Activated CD8-positive, alpha-beta T cell treated with anti-CD3 and anti-CD28 coated beads for 36 hours (primary cell): ENCODE data around the gene ZEB1. TPM values are rescaled to one million over a fixed set of nuclear protein-coding genes. Genes with fewer than 3 reads are reported as not detected.
"Not testable (repeated sequence)": the region's sequence is repeated elsewhere in the genome, so short reads cannot be mapped to it uniquely, and the experiment has no call there.

Experiments
- ATAC-seq: fragments of 200-7000 bp; cut with Tn5 transposase; one replicate; pipeline ENCODE4 v1.10.0; 2021; ENCODE audit warnings: mild to moderate bottlenecking, moderate library complexity
- CTCF ChIA-PET: fragments of 350-600 bp; sonication (Branson Sonifier 250); formaldehyde crosslinking; loops from one replicate; lab custom pipeline; 2021; ENCODE audit warnings: antibody characterized with exemption; lab: Charles Lee
- POLR2A ChIA-PET: fragments of 350-600 bp; sonication (Branson Sonifier 250); formaldehyde crosslinking; loops from one replicate; lab custom pipeline; 2021; ENCODE audit warnings: antibody characterized with exemption; lab: Charles Lee
- DNase-seq: peaks from one replicate; pipeline ENCODE4 v3.0.0-alpha.2; 2020
- H3K27ac Mint-ChIP-seq: one replicate; pipeline ENCODE4 v1.8.0; 2021; ENCODE audit warnings: mild to moderate bottlenecking, mixed read lengths
- H3K27me3 Mint-ChIP-seq: one replicate; pipeline ENCODE4 v1.8.0; 2021; ENCODE audit warnings: mixed read lengths
- H3K36me3 Mint-ChIP-seq: one replicate; pipeline ENCODE4 v1.8.0; 2021; ENCODE audit warnings: low read depth, mixed read lengths
- H3K4me1 Mint-ChIP-seq: one replicate; pipeline ENCODE4 v1.8.0; 2021; ENCODE audit warnings: low read depth, mixed read lengths
- H3K4me3 Mint-ChIP-seq: one replicate; pipeline ENCODE4 v1.8.0; 2021; ENCODE audit warnings: mild to moderate bottlenecking, moderate library complexity, mixed read lengths
- H3K9me3 Mint-ChIP-seq: one replicate; pipeline ENCODE4 v1.8.0; 2021; ENCODE audit warnings: mixed read lengths
- intact Hi-C: fragments of 100-400 bp; cut with micrococcal nuclease; formaldehyde crosslinking; loops from one replicate; pipeline ENCODE4 v1.10.0; 2022
- total RNA-seq, 2 experiments: library from RNA; stranded (reverse); gene quantifications; one replicate each; pipeline ENCODE4 v1.2.3, GENCODE V29; 2021
- TF ChIP-seq, protein P1 (sequence below): fragments of 200-600 bp; IDR thresholded peaks from one replicate; pipeline ENCODE4 v1.8.0; 2022; ENCODE audit warnings: antibody characterized with exemption, mild to moderate bottlenecking

ZEB1 gene
- total RNA-seq, 2 experiments from 2014 or later: 28.4 to 29.7 TPM

DNA sequence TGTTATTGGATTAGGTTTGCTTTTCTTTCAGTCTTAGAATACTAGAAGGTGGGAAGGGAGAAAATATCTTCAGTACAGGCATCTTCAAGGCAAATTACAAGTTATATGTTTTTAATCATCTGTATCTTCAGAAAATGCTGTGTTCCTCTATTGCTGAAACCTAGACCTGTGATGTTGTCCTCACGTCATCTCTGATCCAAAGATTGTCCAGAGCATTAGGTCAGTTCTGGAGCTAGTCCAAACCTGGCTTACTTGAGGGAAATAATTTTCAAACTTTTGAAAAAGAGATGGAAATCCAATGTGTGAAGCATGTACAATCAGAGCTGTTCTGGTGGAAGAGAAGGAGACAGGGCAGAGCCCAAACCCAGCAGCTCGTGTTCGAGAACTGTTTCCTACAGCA is 217.3 kb downstream of the ZEB1 start:
- CTCF ChIA-PET: no interaction called here
- Mint-ChIP-seq H3K4me3 (no peak overlapping the region), H3K27ac (no peak overlapping the region), H3K27me3 (peaks cover 2% of the 10 kb centered on the region), H3K36me3 (no peaks in the 10 kb centered on the region), H3K9me3 (no peaks in the 10 kb centered on the region), H3K4me1 (no peaks in the 10 kb centered on the region)
- POLR2A ChIA-PET: no interaction called here
- DNase-seq (no peak), ATAC-seq (no peak)
- TF ChIP-seq, protein P1, sequence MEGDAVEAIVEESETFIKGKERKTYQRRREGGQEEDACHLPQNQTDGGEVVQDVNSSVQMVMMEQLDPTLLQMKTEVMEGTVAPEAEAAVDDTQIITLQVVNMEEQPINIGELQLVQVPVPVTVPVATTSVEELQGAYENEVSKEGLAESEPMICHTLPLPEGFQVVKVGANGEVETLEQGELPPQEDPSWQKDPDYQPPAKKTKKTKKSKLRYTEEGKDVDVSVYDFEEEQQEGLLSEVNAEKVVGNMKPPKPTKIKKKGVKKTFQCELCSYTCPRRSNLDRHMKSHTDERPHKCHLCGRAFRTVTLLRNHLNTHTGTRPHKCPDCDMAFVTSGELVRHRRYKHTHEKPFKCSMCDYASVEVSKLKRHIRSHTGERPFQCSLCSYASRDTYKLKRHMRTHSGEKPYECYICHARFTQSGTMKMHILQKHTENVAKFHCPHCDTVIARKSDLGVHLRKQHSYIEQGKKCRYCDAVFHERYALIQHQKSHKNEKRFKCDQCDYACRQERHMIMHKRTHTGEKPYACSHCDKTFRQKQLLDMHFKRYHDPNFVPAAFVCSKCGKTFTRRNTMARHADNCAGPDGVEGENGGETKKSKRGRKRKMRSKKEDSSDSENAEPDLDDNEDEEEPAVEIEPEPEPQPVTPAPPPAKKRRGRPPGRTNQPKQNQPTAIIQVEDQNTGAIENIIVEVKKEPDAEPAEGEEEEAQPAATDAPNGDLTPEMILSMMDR: no peak
- intact Hi-C loops: no loop called here

DNA sequence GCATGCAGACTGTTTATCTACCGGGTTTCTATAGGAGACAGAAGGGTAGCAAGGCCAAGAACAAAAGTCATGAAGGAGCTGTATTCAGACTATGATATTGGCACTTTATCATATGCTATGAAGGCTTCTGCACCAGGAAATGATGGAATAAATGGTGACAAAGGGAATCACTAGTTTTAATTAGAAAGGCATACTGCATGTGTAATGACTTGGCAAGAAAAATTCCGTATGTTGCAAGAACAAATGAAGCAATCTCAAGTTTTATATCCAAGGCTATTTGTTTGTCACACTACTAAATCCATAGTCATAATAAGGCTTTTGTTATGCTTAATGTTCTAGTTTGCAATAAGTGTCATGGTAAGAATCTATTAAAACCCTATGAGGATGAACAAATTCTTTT is 230.9 kb downstream of the ZEB1 start:
- Mint-ChIP-seq H3K36me3 (no peaks in the 10 kb centered on the region), H3K9me3 (no peaks in the 10 kb centered on the region), H3K4me3 (no peak overlapping the region), H3K4me1 (no peaks in the 10 kb centered on the region), H3K27me3 (peaks cover 2% of the 10 kb centered on the region), H3K27ac (no peak overlapping the region)
- no peak for ATAC-seq
- no peak for DNase-seq
- TF ChIP-seq, protein P1: no peak
- intact Hi-C loops: no loop called here
- POLR2A ChIA-PET: interaction anchor here (0.6 kb wide), 1 partner anchor 300 kb away, joined by 3 read pairs; no protein-coding TSS in a partner anchor
- CTCF ChIA-PET: no interaction called here

DNA sequence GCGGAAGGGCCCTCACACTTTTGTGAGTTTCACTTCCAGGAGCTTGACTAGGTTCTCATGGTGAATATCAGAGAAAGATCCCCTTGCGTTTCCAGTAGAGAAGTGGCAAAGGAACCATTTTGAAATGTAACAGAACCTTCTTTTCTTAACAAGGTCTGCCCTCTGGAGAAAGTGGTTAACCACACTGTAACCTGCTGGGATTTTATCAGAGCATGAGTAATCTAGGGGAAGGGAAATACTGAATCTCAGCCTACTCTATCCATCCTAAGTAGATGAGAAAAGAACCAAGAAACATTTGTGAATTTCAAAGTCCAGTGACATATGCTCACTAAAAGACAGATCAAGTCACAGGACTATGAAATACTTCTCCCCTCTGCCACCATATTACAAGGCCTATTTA is 235.5 kb downstream of the ZEB1 start:
- no peak overlapping the region for H3K27ac Mint-ChIP-seq
- H3K9me3 Mint-ChIP-seq: peaks cover 25% of the 10 kb centered on the region
- H3K4me3 Mint-ChIP-seq: no peak overlapping the region
- ChIA-PET CTCF (no interaction called here), POLR2A (no interaction called here)
- H3K27me3 Mint-ChIP-seq: peaks cover 2% of the 10 kb centered on the region
- TF ChIP-seq, protein P1: no peak
- H3K4me1 Mint-ChIP-seq: no peaks in the 10 kb centered on the region
- intact Hi-C loops: no loop called here
- ATAC-seq (no peak), DNase-seq (no peak)
- peaks cover 9% of the 10 kb centered on the region for H3K36me3 Mint-ChIP-seq

DNA sequence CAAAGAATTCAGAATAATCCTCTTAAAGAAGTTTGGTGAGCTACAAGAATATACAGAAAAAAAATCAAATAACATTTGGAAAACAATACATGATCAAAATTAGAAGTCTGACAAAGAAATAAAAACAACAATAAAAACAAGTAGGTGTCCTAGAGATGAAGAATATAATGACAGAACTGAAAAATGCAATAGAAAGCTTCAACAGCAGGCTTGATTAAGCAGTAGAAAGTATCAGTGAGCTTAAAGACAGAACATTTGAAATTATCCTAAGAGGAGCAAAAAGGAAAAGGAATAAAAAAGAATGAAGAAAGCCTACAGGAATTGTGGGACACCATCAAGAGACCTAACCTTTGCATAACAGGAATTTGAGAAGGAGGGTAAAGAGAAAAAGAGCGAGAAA is 238.8 kb downstream of the ZEB1 start:
- peaks cover 2% of the 10 kb centered on the region for H3K27me3 Mint-ChIP-seq
- H3K9me3 Mint-ChIP-seq: peaks cover 29% of the 10 kb centered on the region
- ChIA-PET CTCF (no interaction called here), POLR2A (no interaction called here)
- H3K4me3 Mint-ChIP-seq: no peak overlapping the region
- ATAC-seq: no peak
- peaks cover 9% of the 10 kb centered on the region for H3K36me3 Mint-ChIP-seq
- TF ChIP-seq, protein P1: no peak
- no peak for DNase-seq
- H3K4me1 Mint-ChIP-seq: no peaks in the 10 kb centered on the region
- H3K27ac Mint-ChIP-seq: no peak overlapping the region
- intact Hi-C loops: no loop called here

DNA sequence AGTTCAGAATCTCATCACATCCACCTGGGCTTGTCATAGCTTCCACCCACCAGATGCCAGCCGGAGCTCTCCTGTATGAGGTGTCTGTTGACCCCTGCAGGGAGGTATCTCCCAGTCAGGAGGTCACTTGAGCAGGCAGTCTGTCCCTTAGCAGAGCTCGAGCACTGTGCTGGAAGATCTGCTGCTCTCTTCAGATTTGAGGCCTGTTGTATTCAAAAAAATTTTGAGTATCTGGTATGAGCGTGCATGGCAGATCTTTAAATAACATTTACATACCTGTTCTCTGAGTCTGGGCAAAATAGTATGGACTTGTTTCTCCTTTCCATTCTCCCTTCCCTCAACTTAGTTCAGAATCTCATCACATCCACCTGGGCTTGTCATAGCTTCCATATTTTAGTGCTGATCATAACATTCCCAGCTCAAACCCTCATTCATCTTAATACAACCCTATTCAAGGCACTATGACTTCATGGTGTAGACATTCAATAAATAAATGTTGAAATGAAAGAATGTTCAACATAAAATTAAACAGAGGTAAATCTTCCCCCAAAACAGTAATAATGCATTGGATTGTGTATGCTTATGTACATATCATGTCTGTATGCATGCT is 249.3 kb downstream of the ZEB1 start:
- H3K4me3 Mint-ChIP-seq, intact Hi-C loops, ATAC-seq, DNase-seq, H3K4me1 Mint-ChIP-seq, H3K27ac Mint-ChIP-seq, H3K36me3 Mint-ChIP-seq, H3K9me3 Mint-ChIP-seq, POLR2A ChIA-PET, CTCF ChIA-PET, H3K27me3 Mint-ChIP-seq: not testable (repeated sequence)
